GM18861 (cell line): ENCODE results near the gene PRKCD.

Source experiments
- ATAC-seq: cut with Tn5 transposase; IDR thresholded peaks from one replicate; pipeline ENCODE4 v1.9.1; 2021; ENCODE audit not compliant: unreplicated experiment

The PRKCD gene

GRCh38 chr3:53169832-53170324 is 8.9 kb downstream of the PRKCD start:
- no peak for ATAC-seq

GRCh38 chr3:53170325-53171063 is 9.5 kb downstream of the PRKCD start:
- no peak for ATAC-seq

- no peak for ATAC-seq
These were observed 10.0 kb downstream of the PRKCD start for GRCh38 chr3:53171064-53171418.

GRCh38 chr3:53171827-53172505 is 11.0 kb downstream of the PRKCD start:
- no peak for ATAC-seq

- ATAC-seq: no peak
These were observed 12.1 kb downstream of the PRKCD start for GRCh38 chr3:53173107-53173506.

GRCh38 chr3:53174346-53175250 is 13.6 kb downstream of the PRKCD start:
- ATAC-seq: peak; percentile 57

GRCh38 chr3:53175613-53176540 is 14.9 kb downstream of the PRKCD start:
- ATAC-seq: no peak

- no peak for ATAC-seq
These were observed 17.2 kb downstream of the PRKCD start for GRCh38 chr3:53178246-53178645.

- ATAC-seq: no peak
These were observed 18.6 kb downstream of the PRKCD start for GRCh38 chr3:53179580-53179979.

GRCh38 chr3:53180305-53181023 is 19.5 kb downstream of the PRKCD start:
- peak; percentile 81 for ATAC-seq

GRCh38 chr3:53181024-53181371 is 20.0 kb downstream of the PRKCD start:
- peak; percentile 6 for ATAC-seq

GRCh38 chr3:53181528-53181927 is 20.5 kb downstream of the PRKCD start:
- no peak for ATAC-seq

GRCh38 chr3:53182764-53183355 is 21.9 kb downstream of the PRKCD start:
- ATAC-seq: no peak

- ATAC-seq: no peak
These were observed 22.5 kb downstream of the PRKCD start for GRCh38 chr3:53183514-53183913.

- ATAC-seq: no peak
These were observed 23.7 kb downstream of the PRKCD start for GRCh38 chr3:53184701-53185100.

GRCh38 chr3:53185761-53186465 is 24.9 kb downstream of the PRKCD start:
- no peak for ATAC-seq

- no peak for ATAC-seq
These were observed 25.7 kb downstream of the PRKCD start for GRCh38 chr3:53186726-53187125.

- ATAC-seq: no peak
These were observed 26.4 kb downstream of the PRKCD start for GRCh38 chr3:53187430-53187829.

- ATAC-seq: no peak
These were observed 27.2 kb downstream of the PRKCD start for GRCh38 chr3:53188136-53188685.
